ENCODE measurements around the gene RIN1. TPM values are rescaled to one million over a fixed set of nuclear protein-coding genes. Genes with fewer than 3 reads are reported as not detected.
"Not testable (repeated sequence)": the region's sequence is repeated elsewhere in the genome, so short reads cannot be mapped to it uniquely, and the experiment has no call there.

The RIN1 gene
- total RNA-seq, 2 experiments from 2014 or later: 1.5 to 1.6 TPM

- no peak for DNase-seq
Observed at GRCh38 chr11:66365166-66365565, 28.9 kb upstream of the RIN1 start.

GRCh38 chr11:66363805-66364535 lies 27.7 kb upstream of the RIN1 start:
- Mint-ChIP-seq H3K4me3 (no peak overlapping the region), H3K36me3 (peaks cover 6% of the 10 kb centered on the region), H3K27me3 (no peaks in the 10 kb centered on the region), H3K9me3 (no peaks in the 10 kb centered on the region), H3K27ac (no peak overlapping the region), H3K4me1 (peaks cover 2% of the 10 kb centered on the region)
- DNase-seq: peak; percentile 71

More at GRCh38 chr11:66365166-66365565, 28.9 kb upstream of the RIN1 start:
- Mint-ChIP-seq H3K27me3 (no peaks in the 10 kb centered on the region), H3K4me3 (no peak overlapping the region), H3K36me3 (peaks cover 6% of the 10 kb centered on the region), H3K27ac (no peak overlapping the region), H3K4me1 (peaks cover 6% of the 10 kb centered on the region), H3K9me3 (no peaks in the 10 kb centered on the region)

GRCh38 chr11:66363187-66363601 lies 27.0 kb upstream of the RIN1 start:
- Mint-ChIP-seq H3K36me3 (peaks cover 6% of the 10 kb centered on the region), H3K27ac (no peak overlapping the region), H3K9me3 (no peaks in the 10 kb centered on the region), H3K4me1 (peaks cover 2% of the 10 kb centered on the region), H3K27me3 (no peaks in the 10 kb centered on the region), H3K4me3 (no peak overlapping the region)
- no peak for DNase-seq

GRCh38 chr11:66362481-66363147 lies 26.4 kb upstream of the RIN1 start:
- H3K27me3 Mint-ChIP-seq: no peaks in the 10 kb centered on the region
- H3K27ac Mint-ChIP-seq: no peak overlapping the region
- H3K9me3 Mint-ChIP-seq: no peaks in the 10 kb centered on the region

GRCh38 chr11:66361502-66361941 lies 25.3 kb upstream of the RIN1 start:
- H3K27me3 Mint-ChIP-seq: no peaks in the 10 kb centered on the region
- peaks cover 2% of the 10 kb centered on the region for H3K4me1 Mint-ChIP-seq
- no peak for DNase-seq
- H3K4me3 Mint-ChIP-seq: no peak overlapping the region
- peak overlapping the region; percentile 58 for H3K27ac Mint-ChIP-seq
- no peaks in the 10 kb centered on the region for H3K9me3 Mint-ChIP-seq
- peaks cover 2% of the 10 kb centered on the region for H3K36me3 Mint-ChIP-seq

More at GRCh38 chr11:66362481-66363147, 26.4 kb upstream of the RIN1 start:
- Mint-ChIP-seq H3K36me3 (peaks cover 2% of the 10 kb centered on the region), H3K4me1 (peaks cover 2% of the 10 kb centered on the region), H3K4me3 (no peak overlapping the region)
- no peak for DNase-seq

DNA sequence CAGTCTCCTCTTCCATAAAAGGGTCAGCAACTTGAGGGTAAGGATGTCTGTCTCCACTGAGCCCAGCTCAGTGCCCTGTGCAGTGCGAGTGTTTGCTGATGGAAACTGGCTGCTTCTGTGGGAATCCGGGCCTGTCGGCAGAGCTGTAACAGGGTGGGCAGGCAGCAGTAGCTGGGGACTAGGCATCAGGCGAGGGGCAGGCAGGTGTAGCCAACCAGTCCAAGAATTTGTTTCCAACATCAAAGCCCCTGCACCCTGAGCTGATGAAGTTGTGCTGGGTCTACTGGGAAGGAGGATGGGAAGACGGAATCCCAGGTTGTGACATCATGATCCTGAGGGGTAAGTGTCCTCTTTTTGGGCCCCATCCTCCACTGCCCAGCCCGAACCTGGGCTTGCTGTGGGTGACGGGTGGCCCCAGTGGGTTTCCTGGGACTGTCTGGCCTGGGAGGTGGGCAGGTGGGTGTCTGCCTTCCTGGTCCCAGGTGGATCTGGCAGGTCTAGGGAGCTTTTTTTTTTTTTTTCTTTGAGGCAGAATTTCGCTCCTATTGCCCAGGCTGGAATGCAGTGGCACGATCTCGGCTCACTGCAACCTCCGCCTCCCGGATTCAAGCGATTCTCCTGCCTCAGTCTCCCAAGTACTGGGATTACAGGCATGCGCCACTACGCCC lies 24.3 kb upstream of the RIN1 start:
- no peak for DNase-seq
- peaks cover 2% of the 10 kb centered on the region for H3K4me1 Mint-ChIP-seq
- H3K27me3 Mint-ChIP-seq: no peaks in the 10 kb centered on the region
- H3K27ac Mint-ChIP-seq: no peak overlapping the region
- no peaks in the 10 kb centered on the region for H3K9me3 Mint-ChIP-seq
- no peak overlapping the region for H3K4me3 Mint-ChIP-seq
- peaks cover 2% of the 10 kb centered on the region for H3K36me3 Mint-ChIP-seq

DNA sequence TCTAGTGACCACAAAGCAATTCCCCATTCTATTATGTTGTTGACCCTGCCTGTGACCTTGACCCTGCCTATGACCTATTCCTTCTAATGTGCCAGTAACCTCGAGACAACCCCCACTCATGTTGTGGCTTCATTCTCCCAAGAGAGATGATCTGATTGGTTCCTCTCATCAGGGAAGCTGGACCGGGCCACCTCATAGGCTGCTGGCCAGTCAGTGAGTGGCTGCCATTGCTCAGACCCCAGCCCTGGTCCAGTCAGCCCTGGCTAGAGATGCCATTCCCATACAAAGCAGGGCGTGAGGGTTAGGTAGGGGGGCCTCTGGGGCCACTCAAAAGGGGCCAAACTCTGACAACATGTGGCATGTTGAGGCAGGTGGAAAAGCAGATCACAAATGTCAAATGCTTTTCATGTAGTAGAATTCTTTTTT lies 23.4 kb upstream of the RIN1 start:
- DNase-seq: no peak
- Mint-ChIP-seq H3K36me3 (peaks cover 2% of the 10 kb centered on the region), H3K9me3 (no peaks in the 10 kb centered on the region), H3K4me3 (no peak overlapping the region), H3K27ac (peak overlapping the region; percentile 38), H3K4me1 (peaks cover 2% of the 10 kb centered on the region), H3K27me3 (no peaks in the 10 kb centered on the region)

DNA sequence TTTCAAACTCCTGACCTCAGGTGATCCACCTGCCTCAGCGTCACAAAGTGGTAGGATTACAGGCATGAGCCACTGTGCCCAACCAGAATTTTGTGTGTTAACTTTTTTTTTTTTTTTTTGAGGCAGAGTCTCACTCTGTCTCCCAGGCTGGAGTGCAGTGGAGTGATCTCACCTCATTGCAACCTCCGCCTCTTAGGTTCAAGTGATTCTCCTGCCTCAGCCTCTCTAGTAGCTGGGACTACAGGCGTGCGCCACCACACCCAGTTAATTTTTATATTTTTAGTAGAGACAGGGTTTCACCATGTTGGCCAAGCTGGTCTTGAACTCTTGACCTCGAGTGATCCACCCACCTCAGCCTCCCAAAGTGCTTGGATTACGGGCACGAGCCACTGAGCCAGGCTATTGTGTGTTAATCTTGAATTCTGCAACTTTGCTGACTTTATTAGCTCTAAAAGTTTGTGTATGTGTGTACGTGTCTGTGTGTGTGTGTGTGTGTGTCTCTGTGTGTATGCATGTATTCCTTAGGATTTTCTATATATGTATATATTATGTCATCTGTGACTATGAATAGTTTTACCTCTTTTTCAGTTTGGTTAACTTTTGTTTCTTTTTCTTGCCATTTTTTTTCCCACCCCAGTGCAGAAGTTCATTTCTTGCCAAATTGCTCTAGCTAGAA lies 14.5 kb upstream of the RIN1 start:
- H3K36me3 Mint-ChIP-seq, H3K27me3 Mint-ChIP-seq, DNase-seq, H3K4me3 Mint-ChIP-seq, H3K9me3 Mint-ChIP-seq, H3K27ac Mint-ChIP-seq: not testable (repeated sequence)
- peaks cover 16% of the 10 kb centered on the region for H3K4me1 Mint-ChIP-seq

GRCh38 chr11:66349084-66349386 lies 12.8 kb upstream of the RIN1 start:
- peaks cover 23% of the 10 kb centered on the region for H3K4me1 Mint-ChIP-seq
- H3K27ac Mint-ChIP-seq: no peak overlapping the region
- DNase-seq: no peak
- H3K9me3 Mint-ChIP-seq: peaks cover 2% of the 10 kb centered on the region
- peaks cover 7% of the 10 kb centered on the region for H3K36me3 Mint-ChIP-seq
- H3K4me3 Mint-ChIP-seq: peak overlapping the region; percentile 84
- H3K27me3 Mint-ChIP-seq: peaks cover 7% of the 10 kb centered on the region

- peak; percentile 87 for DNase-seq
- H3K27ac Mint-ChIP-seq: peak within 1 kb of the TSS; percentile 94
- peaks cover 36% of the 10 kb centered on the region for H3K4me1 Mint-ChIP-seq
- peaks cover 7% of the 10 kb centered on the region for H3K27me3 Mint-ChIP-seq
- peaks cover 2% of the 10 kb centered on the region for H3K9me3 Mint-ChIP-seq
- peaks cover 6% of the 10 kb centered on the region for H3K36me3 Mint-ChIP-seq
- H3K4me3 Mint-ChIP-seq: peak within 1 kb of the TSS; percentile 93
Observed at GRCh38 chr11:66347425-66348276, 11.4 kb upstream of the RIN1 start, which contains the start of gene B4GAT1. TSS of gene B4GAT1 (minus strand) at chr11:66347629. CDS start at chr11:66347545, 84 bp downstream.

GRCh38 chr11:66346476-66347424 lies 10.5 kb upstream of the RIN1 start:
- Mint-ChIP-seq H3K4me1 (peaks cover 36% of the 10 kb centered on the region), H3K4me3 (peak overlapping the region; percentile 93), H3K36me3 (peaks cover 9% of the 10 kb centered on the region), H3K27ac (peak overlapping the region; percentile 51), H3K27me3 (peaks cover 7% of the 10 kb centered on the region), H3K9me3 (peaks cover 2% of the 10 kb centered on the region)
- no peak for DNase-seq

DNA sequence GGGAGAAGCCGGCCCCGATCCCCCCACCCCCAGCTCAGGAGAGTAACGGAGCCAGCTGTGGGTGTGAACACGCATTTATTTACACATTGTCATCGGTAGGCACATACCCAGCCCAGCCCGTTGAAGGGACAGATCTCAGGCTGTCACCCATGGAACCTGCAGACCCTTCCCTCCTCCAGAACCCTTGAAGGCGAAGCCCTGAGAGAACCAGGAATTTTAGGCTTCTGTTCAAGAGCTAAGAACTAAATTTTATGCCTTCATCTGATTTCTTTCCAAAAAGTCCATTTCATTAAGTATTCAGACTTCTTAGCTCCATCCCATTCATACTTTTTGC lies 9.0 kb upstream of the RIN1 start:
- no peak for DNase-seq
- H3K27me3 Mint-ChIP-seq: peaks cover 7% of the 10 kb centered on the region
- peaks cover 11% of the 10 kb centered on the region for H3K36me3 Mint-ChIP-seq
- peaks cover 2% of the 10 kb centered on the region for H3K9me3 Mint-ChIP-seq
- H3K4me3 Mint-ChIP-seq: peak overlapping the region; percentile 93
- H3K27ac Mint-ChIP-seq: peak overlapping the region; percentile 90
- H3K4me1 Mint-ChIP-seq: peaks cover 36% of the 10 kb centered on the region

DNA sequence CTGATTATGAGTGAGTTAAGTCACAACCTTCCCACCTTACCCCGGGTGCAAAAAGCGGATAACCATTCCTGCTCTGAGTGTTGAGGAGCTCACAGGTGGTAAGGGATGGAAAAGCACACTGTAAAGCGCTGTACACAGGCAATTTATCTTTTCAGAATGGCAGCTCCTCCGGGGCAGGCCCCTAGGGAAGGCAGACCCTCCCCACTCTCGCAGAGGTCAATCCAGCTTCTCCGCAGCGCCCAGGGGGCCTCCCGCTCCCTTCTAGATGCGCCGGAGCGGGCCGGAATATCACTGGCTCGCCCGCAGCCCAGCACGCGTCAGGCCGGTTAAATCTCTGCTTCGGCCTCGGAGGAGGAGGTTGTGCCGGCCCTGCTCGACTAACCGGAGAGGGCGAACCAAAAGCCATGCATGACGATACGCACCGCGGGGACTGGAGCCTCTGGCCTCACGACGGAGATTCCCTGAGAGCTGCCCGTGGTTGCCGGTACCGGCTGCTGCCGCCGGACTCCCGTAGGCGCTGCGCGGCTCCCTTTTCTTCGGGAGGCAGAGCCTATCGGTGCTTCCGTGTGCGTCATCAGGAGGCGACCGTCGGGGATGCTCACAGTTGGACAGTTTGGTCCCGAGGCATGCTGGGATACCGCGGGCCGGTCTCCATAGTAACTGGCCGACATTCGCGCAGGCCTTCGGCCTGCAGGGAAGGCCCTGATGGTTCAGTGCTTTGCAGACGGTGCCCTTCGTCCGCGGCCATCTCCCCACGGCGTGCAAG lies 8.5 kb upstream of the RIN1 start, which contains the start of gene BRMS1:
Gene BRMS1, minus strand, starts transcription at position 555 of the 766 bp plus-strand sequence. CDS start 2,870 bp downstream, outside the sequence.
- Mint-ChIP-seq H3K4me3 (peak within 1 kb of the TSS; percentile 93), H3K27ac (peak within 1 kb of the TSS; percentile 90), H3K36me3 (peaks cover 11% of the 10 kb centered on the region), H3K27me3 (peaks cover 7% of the 10 kb centered on the region), H3K9me3 (peaks cover 2% of the 10 kb centered on the region), H3K4me1 (peaks cover 36% of the 10 kb centered on the region)
- DNase-seq: peak; percentile 93

Measured in activated naive CD8-positive, alpha-beta T cell treated with anti-CD3 and anti-CD28 coated beads for 36 hours (primary cell).